Prostate gland (tissue), 2 donors: ENCODE measurements around the gene RPLP2. TPM values are rescaled to one million over a fixed set of nuclear protein-coding genes. Genes with fewer than 3 reads are reported as not detected.
A peak's percentile ranks its signal among the peaks of the same experiment; 100 is the strongest.

Experiments
- DNase-seq: peaks from one replicate; pipeline ENCODE4 v3.0.0-alpha.2; 2019; ENCODE audit warnings: low spot score
- H3K27ac ChIP-seq, 2 donors: fragments of 200-600 bp; sonication (generic); 2 replicates each; pipeline ENCODE4 v1.5.1; 2017 to 2019
- H3K27me3 ChIP-seq: fragments of 200-600 bp; sonication (generic); replicated peaks from 2 replicates; pipeline ENCODE4 v1.5.1; 2019; ENCODE audit not compliant: insufficient read depth
- H3K36me3 ChIP-seq, 2 donors: fragments of 200-600 bp; sonication (generic); 1 replicate in 1 of 2; 2 replicates in 1 of 2; pipeline versions ENCODE4 v1.5.1 to v1.8.1; 2017 to 2019
- H3K4me1 ChIP-seq: fragments of 200-600 bp; sonication (generic); replicated peaks from 2 replicates; pipeline ENCODE4 v1.5.1; 2019
- H3K4me3 ChIP-seq, 2 donors: fragments of 200-600 bp; sonication (generic); 2 replicates each; pipeline ENCODE4 v1.5.1; 2017 to 2019
- H3K9me3 ChIP-seq: fragments of 200-600 bp; sonication (generic); 2 replicates; pipeline ENCODE4 v1.5.1; 2017
- CTCF ChIP-seq, 4 experiments: fragments of 200-600 bp in 2 of 4; fragments of 450-650 bp in 2 of 4; sonication (generic) in 2 of 4; IDR thresholded peaks; 1 replicate in 3 of 4; 2 replicates in 1 of 4; pipeline ENCODE4 v1.5.1; 2016 to 2019; ENCODE audit warnings: antibody characterized with exemption in 4 of 4, mild to moderate bottlenecking in 2 of 4, moderate library complexity in 2 of 4
- POLR2A ChIP-seq: fragments of 450-650 bp; IDR thresholded peaks from one replicate; pipeline ENCODE4 v1.6.1; 2016; ENCODE audit warnings: antibody characterized with exemption, mild to moderate bottlenecking
- POLR2AphosphoS5 ChIP-seq: sonication (generic); formaldehyde crosslinking; IDR thresholded peaks from one replicate; pipeline ENCODE4 v1.6.1; 2017; ENCODE audit warnings: antibody characterized with exemption
- WGBS: methylation state at CpG from one replicate; pipeline ENCODE4 v1.1.5; 2018; 5-methylcytosine and 5-hydroxymethylcytosine counted together
- intact Hi-C: fragments of 100-400 bp; cut with DNase I; formaldehyde crosslinking; loops from one replicate; pipeline ENCODE4 v1.14.2; 2022
- total RNA-seq, 2 donors: library from RNA; depleted of rRNA; stranded (reverse); fragments of >200 nt; gene quantifications; one replicate each; pipeline ENCODE4 v1.1.0, GENCODE V29; 2016

The RPLP2 gene
- total RNA-seq, 2 donors from 2014 or later, result 431 to 906 TPM

- Histone ChIP-seq H3K27me3 (no peaks in the 10 kb centered on the region), H3K4me3 (peak overlapping the region; percentile 80 to 98), H3K36me3 (peaks cover 5 to 9% of the 10 kb centered on the region in 2 donors), H3K9me3 (no peaks in the 10 kb centered on the region), H3K27ac (peak overlapping the region; percentile 91), H3K4me1 (peaks cover 8% of the 10 kb centered on the region)
- intact Hi-C loops, result no loop called here
- DNase-seq, result peak; percentile 93
- TF ChIP-seq CTCF (IDR thresholded peaks at IDR 0.05) (peak in 2 of 4 experiments; percentile 23 to 39), POLR2A (peak; percentile 95), POLR2AphosphoS5 (peak; percentile 63)
- 0% methylated on average over 49 of the region's 96 CpGs for WGBS
Measured at GRCh38 chr11:819129-819931, 9.6 kb downstream of the RPLP2 start.

GRCh38 chr11:819943-820649 is 10.3 kb downstream of the RPLP2 start:
- Histone ChIP-seq H3K27me3 (no peaks in the 10 kb centered on the region), H3K4me3 (peak overlapping the region; percentile 80 to 98), H3K9me3 (no peaks in the 10 kb centered on the region), H3K4me1 (peaks cover 10% of the 10 kb centered on the region), H3K27ac (peak overlapping the region; percentile 91), H3K36me3 (peaks cover 8 to 16% of the 10 kb centered on the region in 2 donors)
- WGBS, result 0% methylated on average over 36 of the region's 47 CpGs
- TF ChIP-seq POLR2AphosphoS5, result peak; percentile 54
- TF ChIP-seq POLR2A, result peak; percentile 68
- no peak for TF ChIP-seq CTCF (IDR thresholded peaks at IDR 0.05)
- peak; percentile 87 for DNase-seq
- intact Hi-C loops, result no loop called here

- Histone ChIP-seq H3K4me1 (peaks cover 17% of the 10 kb centered on the region), H3K27ac (peak overlapping the region; percentile 91), H3K9me3 (no peaks in the 10 kb centered on the region), H3K36me3 (peaks cover 8 to 16% of the 10 kb centered on the region in 2 donors), H3K4me3 (peak overlapping the region; percentile 80 to 98), H3K27me3 (no peaks in the 10 kb centered on the region)
- intact Hi-C loops, result no loop called here
- DNase-seq, result no peak
- TF ChIP-seq CTCF (IDR thresholded peaks at IDR 0.05) (no peak), POLR2AphosphoS5 (no peak), POLR2A (no peak)
- WGBS, result 60% methylated on average over 9 of the region's 11 CpGs
Measured at GRCh38 chr11:820655-821511, 11.1 kb downstream of the RPLP2 start.

- 73% methylated on average over 22 of the region's 22 CpGs for WGBS
- intact Hi-C loops, result no loop called here
- Histone ChIP-seq H3K27me3 (no peaks in the 10 kb centered on the region), H3K27ac (peak overlapping the region in 1 of 2 donors; percentile 91), H3K9me3 (no peaks in the 10 kb centered on the region), H3K4me3 (no peak overlapping the region), H3K4me1 (peaks cover 23% of the 10 kb centered on the region), H3K36me3 (peaks cover 8 to 16% of the 10 kb centered on the region in 2 donors)
- TF ChIP-seq POLR2AphosphoS5 (no peak), CTCF (IDR thresholded peaks at IDR 0.05) (no peak), POLR2A (no peak)
- no peak for DNase-seq
Measured at GRCh38 chr11:821512-822371, 12.0 kb downstream of the RPLP2 start.
